Stimulated activated CD4-positive, alpha-beta T cell treated with anti-CD3 and anti-CD28 coated beads, Interleukin-4, amount 100 ng/mL, for 24 hours (primary cell): ENCODE measurements around the gene CAAP1.
"Not testable (repeated sequence)": the region's sequence is repeated elsewhere in the genome, so short reads cannot be mapped to it uniquely, and the experiment has no call there.

Source experiments
- DNase-seq: peaks from one replicate; pipeline ENCODE4 v3.0.0-alpha.2; 2020

Gene CAAP1

DNA sequence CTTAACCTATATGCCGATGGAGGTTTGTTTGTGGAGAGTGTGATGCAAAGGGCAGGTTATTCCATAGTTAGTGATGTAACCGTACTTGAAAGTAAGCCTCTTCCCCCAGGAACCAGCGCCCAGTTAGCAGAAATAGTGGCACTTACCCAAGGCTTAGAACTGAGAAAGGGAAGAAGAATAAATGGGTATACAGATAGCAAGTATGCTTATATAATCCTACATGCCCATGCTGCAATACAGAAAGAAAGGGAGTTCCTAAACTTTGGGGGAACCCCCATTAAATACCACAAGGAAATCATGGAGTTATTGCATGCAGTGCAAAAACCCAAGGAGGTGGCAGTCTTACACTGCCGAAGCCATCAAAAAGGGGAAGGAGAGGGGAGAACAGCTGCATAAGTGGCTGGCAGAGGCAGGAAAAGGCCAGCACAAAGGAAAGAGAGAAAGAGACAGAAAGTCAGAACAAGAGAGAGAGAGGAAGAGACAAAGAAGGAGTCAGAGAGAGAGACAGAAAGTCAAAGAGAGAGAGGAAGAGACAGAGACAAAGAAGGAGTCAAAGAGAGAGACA lies 64.1 kb downstream of the CAAP1 start:
- DNase-seq: not testable (repeated sequence)

DNA sequence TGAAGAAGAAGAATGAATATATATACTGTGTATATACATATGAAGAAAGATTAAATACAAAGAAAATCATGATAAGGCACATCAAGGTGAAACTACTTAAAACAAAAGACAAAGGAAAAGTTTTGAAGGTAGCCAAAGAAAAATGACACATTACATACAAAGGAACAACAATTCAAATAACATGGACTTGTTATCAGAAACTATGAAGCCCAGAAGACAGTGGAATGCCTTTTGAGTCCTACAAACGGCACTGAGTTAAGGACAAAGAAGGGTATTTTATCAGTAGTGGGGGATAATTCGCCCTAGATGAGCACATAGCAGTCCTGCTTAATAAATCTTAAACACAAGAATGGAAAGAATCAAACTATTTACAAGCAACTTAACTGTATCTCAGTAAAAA lies 77.8 kb downstream of the CAAP1 start:
- no peak for DNase-seq

DNA sequence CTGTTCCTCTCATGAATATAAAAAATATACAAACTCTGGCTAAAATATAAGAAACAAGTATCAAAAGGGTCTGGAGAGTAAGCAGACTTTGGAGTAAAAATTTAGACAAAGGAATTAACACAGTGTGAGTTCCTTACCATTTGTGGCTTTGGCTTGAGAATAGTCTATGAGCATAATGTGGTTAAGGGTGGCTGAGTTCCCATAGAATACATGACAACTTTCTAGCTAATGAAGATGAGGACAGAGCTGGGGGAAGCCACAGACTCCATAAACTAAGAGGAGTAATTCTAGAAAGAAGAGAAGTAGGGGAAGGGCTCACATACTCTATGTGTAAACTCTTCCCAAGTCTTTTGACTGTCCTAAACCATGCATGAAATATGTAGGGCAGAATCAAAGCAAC lies 79.4 kb downstream of the CAAP1 start:
- no peak for DNase-seq

DNA sequence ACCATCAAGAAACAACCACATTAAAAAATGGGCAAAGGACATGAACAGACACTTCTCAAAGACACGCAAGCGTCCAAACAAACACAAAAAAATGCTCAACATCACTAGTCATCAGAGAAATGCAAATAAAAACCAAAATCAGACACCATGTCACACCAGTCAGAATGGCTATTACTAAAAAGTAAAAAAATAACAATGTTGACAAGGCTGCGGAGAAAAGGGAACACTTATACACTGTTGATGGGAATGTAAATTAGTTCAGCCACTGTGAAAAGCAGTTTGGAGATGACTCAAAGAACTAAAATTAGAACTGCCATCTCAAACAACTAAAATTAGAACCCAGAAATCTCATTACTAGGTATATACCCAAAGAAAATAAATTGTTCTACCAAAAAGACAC lies 80.4 kb downstream of the CAAP1 start:
- DNase-seq: no peak

DNA sequence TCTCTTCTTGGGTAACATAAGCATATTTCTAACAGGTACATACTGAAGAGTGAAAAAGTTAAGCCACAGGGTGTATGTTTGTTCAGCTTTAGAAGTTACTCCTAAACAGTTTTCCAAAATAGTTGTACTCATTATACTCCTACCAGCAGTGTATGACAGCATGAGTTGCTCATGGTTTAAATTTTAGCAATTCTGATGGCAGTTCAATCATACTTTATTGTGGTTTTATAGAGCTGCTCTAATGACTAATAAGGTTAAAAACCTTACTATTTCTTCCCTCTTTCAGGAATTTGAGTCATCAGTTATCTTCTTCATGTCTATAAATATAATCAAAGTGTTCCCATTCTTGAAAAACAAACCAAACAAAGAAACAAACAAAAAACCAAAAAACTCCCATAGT lies 81.5 kb downstream of the CAAP1 start:
- DNase-seq: no peak

DNA sequence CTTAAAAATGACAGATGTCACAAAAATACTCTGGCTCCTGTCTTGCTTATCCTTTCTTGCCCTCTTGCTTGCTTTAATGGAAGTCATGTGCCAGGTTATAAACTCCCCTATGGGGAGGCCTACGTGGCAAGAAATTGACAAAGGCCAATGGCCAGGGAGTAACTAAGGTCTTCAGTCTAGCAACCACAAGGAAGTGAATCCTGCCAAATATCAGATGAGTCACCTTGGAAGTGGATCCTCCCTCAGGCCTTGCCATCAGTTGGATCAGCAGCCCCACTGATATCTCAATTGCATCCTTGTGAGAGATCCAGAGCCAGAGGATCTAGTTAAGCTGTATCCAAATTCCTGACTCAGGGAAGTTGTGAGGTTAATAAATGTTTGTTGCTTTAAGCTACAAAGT lies 82.8 kb downstream of the CAAP1 start:
- DNase-seq: no peak

DNA sequence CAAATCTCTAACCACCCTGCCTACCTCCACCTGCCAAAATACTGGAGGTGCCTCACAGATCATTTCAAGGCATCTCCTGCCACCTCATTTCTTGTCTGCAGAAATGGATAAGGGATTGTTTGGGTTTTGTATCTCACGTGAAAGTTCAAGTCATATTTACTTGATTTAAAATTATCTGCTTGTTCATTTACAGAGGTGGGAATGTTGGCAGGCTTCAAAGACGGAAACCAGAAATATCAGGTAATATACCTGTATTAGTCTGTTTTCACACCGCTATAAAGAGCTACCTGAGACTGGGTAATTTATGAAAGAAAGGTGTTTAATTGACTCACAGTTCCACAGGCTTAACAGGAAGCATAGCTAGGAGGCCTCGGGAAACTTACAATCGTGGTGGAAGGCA lies 85.4 kb downstream of the CAAP1 start:
- no peak for DNase-seq

DNA sequence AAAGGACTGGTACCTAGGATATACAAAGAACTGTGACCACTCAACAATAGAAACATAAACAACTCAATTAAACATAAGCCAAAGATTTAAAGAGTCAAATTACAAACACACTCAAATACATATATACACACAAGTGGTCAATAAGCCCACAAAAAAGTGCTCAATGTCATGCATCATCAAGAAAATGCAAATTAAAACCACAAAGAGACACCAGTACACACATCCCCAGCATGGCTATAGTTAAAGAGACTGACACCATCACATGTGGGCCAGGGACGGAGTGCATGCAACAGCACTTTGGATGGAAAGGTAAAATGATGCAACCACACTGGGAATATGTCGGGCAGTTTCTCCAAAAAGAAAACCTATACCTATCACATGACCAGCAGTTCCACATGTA lies 89.7 kb downstream of the CAAP1 start:
- no peak for DNase-seq

DNA sequence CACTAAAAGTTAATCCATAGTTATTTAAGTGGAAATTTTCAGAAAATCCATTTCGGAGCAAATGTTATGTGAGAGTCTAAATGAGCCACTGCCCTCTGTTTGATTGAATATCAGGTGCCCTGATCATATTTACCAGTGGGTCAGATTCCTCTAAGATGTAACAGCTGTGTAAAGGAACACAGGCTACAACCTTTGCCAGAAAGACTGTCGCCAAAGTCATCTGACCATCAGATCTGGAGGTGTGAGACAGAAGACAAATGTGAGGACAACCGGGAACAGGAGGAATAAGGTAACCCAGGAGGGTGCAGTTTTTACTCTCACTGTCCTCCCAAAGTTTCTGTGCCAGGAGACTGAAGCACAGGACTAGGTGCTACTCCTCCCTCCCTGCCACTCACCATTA lies 90.8 kb downstream of the CAAP1 start:
- no peak for DNase-seq

DNA sequence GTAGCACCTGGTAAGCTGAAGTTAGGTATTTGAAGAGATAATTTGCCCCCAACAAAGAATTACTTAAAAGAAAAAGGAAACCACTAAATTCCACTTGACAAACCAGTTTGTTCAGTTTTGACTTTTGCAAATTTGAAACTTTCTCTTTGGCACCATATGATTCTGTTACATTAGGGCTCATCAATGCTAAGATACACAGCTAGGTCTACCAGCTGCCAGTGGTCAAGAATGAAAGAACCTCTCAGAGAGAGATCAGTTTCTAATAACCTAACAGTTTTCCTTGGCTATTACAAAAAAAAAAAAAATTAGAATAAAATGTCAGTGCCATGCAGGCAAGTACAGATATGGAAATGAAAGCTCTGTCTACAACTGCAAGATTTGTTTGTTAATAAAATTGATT lies 92.3 kb downstream of the CAAP1 start:
- no peak for DNase-seq

DNA sequence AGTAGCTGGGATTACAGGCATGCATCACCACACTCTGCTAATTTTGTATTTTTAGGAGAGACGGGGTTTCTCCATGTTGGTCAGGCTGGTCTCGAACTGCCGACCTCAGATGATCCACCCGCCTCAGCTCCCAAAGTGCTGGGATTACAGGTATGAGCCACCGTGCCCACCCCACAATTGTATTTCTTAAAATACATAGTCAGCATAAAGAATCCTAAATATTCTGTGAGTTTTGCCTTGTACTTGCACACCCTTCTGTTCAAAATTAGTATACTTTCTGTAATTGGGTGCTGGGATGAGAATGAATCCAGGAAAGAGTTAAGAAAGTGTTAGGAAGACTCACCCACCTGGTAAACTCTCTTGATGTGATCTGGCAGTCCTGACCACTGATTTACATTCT lies 101.3 kb downstream of the CAAP1 start:
- DNase-seq: no peak
